ENCODE measurements around the gene KCND3.

The KCND3 gene

DNA sequence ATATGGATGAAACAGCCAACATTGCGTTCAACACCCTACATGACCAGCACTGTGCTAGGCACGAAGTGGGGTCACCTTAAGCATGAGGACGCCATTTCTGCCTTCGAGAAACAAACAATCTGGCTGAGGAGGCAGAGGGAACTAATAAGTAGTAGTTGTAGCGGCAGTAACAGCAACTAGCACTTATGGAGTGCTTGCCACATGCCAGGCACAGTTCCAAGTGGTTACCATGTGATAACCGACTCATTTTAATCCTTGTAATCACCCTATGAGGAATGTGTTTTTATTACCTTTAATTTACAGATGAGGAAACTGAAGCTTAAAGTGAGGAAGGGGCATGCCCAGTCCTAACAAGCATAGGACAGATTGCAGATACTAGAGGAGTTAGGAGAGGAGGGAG, 33.7 kb downstream of the KCND3 start:
- DNase-seq: no peak

DNA sequence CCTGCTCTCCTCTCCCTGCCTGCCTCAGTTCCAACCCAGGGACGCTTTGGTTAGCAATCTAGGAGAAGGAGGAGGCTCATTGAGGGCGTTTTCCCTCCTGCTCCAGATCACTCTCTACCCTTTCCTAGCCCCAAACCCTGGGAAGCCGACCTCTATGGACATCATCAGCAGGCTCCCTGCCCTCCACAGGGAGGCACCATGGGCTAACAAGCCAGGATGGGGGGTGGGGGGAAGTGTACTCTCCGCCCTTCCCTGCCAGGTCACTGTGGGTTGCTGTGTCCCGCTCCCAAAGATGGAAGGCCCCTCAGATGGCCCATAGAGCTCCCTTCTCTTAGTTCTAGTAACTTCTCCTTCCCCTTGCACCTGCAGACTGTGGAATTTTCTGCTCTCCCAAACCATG, 35.7 kb downstream of the KCND3 start:
- DNase-seq: no peak

DNA sequence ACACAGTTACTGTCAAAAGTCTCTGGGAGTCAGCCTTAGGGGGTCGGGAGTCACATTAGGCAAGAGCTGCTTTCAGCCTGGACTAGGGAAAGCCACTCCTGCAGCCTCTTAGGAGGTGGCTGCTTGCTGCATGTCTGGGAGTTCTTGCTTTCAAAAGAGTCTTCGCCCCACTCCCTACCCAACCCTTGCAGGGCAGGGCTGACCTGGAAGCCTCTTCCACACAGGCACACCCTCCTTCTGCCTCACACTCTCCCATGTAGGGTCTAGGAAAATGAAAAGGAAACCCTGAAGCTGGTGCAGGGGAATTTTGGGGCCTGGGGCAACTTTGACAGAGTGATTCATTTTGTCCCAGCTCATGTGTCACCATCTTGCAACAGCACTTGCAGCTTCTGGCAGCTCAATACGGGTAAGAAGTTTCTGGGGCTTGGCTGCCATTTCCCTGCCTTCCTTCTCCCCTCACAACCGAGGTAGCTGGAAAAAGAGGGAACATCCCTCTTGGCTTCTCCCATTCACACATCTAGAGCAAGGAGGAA, 37.3 kb downstream of the KCND3 start:
- DNase-seq: no peak

DNA sequence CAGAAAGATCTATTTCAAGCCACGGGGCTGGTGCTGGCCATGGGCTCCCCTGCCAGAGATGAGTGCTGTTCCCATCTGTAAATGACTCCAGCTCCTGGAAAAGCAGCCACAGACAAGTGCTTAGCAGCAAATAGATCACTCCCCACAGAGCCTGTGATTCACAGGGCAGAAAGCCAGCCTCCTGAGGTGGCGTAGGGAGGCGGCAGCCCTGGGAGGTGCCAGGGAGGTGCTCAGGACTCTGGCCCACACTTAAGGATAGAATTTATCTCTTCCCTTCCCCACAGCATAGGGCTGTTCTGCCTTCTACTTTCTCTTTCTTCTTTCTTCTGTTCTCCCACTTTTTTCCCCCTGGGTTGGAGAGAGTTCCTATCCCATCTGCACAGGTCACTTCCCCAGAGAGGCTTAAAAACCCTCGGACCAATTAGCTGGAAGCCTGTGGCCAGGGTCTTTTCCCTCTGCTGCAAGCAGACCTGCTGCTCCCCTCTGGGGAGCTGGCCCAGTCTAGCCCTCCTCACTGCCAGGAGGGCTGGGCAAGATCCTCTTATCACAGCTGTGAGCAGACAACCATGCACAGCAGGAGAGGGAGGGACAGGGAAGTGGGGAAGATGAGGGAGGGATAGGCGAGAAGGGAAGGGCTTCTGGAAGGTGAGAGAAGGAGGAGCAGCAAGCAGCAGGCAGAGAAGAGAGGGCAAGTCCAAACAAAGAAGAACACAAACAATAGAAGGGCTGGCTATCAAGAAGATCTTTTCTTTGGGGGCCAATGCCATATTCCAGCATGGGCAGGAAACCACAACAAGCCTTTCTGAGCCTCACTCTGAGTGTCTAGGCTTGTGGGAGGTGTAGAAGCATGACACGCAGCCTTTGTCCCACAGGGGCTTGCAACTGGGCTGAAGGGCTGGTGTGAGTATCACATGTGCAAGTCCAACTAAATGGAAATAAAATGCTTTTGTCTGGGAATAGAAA, 41.0 kb downstream of the KCND3 start:
- no peak for DNase-seq

DNA sequence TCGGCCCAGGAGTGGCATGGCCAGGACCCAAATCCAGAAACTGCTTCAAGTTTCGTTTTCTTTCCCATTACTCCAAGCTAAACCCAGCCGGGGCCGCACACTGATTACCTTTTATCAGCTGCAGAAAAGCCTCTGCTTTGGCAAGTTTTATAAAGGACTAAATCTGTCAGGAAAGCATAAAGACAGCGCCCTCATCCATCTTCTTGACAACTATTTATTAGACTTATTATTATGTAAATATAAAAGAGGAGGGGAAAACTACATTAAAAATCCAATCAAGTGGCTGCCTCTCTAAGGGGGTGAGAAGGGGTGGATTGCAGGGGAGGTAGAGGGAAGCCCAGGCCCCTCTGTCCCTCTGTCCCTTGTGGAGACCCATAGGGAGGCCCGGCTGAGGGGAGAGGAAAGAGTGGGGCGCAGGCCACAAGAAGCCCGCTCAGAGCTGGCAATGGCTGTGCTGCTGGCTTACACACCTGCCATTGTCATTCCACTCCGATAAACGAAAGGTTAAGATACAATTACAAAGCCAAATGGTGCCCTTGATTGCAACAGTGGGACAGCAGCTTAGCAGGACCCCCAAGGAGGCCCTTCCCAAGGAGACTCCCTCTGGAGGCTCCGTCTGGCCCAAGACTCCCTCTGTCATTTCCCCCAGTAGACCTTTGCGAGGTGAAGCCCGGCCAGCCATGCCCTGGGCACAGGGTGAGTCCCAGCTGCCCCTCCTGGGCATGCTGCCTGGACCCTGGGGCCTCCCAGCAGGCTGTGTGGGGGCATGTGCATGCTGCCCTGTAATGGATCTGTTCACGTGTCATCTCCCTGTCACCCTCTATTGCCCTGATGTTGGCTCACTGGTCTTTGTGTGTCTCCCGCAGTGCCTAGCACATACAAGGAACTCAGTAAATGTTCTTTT, 45.4 kb downstream of the KCND3 start:
- DNase-seq: no peak

DNA sequence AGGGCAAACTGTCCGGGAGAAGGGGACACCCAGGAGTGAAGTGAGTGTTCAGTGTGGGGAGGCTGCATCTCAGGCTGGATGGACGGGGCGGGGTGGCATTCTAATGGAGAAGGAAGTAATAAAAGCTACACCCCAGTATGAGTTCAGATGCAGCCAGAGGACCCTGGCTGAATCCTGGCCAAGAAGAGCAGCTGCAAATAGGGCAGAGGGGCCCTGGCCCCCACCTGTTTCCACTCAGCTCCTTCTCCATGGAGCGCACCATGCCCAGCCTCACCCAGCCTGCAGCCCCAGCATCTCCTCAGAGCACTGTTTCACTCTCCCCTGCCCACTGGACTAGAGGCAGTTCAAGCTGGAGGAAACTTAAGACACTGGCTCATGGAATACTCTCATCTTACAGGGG, 46.4 kb downstream of the KCND3 start:
- DNase-seq: no peak

DNA sequence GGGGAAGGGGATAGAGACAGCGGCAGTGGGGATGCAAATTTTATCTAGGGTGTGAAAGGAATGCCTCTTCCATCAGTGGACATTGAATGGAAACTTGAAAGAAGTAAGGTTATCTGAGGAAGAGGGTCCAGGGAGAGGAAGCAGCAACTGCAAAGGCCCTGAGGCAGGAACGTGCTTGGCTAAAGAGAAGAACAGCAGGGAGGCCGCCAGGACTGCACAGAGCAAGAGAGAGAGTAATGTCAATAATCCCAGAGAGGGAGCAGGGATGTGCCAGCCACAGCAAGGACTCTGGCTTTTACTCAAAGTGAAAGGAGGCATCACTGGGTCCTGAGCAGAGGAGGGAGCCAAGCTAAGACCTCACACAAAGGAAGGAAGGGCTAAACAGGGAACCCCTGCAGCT, 50.9 kb downstream of the KCND3 start:
- DNase-seq: no peak

DNA sequence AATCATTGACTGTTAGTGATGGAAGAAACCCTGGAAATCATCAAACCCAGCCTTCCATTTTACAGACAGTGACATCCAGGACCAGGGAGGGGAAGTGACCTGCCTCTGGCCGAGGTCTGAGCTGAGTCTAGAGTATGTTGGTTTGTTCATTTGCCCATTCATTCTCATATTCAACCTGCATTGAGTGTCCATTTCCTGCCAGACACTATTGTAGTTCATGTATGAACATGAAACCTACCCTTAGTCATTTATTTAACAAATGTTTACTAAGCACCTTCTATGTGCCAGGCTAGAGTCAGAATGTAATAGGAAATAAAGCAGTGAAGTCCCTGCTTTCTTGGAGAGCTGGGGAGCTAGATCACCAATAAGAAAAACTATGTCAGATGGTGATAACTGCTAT, 51.3 kb downstream of the KCND3 start:
- DNase-seq: no peak

DNA sequence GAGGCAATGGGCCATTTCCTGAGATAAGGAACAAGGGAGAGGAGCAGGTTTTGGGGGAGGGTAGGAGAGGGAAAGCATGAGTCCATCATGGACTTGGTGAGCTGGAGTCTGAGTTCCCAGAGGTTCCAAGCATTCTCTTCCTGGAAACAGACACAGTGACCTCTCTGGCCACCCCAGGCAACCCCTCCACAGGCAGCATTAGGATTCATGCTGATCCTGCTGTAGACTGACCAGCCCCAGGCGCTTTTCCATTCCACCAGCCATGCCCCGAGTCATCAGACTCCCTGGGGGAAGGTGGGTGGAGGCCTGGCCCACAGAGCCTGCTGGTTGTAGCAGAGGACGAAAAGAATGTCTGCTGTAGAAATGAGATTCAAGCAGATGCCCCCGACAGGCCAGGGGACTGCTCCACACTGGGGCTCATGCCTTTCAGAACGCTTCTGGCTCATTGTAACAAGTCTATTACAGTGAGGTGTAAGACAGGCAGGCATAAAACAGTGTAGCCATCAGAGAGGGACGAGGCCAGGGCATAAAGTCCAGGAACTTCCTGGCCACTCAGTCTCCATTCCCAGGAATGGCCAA, 52.2 kb downstream of the KCND3 start:
- no peak for DNase-seq

DNA sequence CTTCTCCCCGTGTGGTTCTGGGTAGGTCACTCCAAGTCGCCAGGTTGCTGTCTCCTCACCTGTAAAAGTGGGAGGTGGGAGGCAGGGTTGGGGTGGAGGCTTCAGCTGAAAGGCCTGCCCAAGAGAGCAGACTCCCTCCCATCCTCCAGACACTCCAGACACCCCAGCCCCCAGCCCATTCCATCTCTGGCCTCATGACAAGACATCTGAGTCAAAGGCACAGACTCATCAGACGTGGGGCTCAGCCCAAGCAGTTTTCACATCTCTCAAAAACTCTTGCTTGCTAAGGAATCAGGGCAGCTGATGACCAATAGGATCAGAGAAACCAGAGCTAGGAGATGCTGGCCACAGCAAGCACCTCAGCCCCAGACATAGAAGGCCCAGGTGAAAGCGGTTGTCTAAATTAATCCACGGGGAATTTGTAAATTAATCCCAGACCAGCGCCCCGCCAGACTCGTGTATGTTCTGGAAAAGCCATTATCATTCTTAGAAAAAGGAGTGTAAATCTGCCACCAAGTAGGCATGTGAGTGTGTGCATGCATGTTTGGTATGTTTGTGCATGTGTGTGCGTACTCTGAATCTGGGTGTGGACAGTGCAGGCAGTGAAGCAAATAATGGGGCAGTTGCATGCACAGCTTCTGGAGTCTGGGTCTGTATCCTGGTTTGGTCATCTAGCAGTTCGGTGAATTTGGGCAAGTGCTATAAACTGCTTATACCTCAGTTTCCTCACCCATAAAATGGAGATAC, 55.2 kb downstream of the KCND3 start:
- no peak for DNase-seq

DNA sequence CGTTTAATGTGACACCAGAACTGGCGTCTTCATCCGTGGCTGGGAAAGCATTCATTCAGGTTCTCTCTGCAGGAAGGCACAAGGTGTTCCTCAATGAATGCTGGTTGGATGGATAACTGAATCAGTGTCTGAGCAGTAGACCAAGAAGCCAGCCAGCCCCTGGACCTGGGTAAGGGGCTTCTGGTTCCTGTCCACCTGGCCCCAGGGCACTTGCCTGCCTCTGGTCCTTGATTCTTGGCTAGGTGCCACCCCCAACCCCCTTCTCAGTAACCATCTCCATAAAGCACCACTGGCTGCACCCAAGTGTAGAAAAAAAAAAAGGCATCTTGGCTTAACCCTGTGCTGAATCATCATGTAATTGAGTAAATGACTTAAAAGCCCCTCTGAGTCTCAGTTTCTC, 59.1 kb downstream of the KCND3 start:
- DNase-seq: no peak

DNA sequence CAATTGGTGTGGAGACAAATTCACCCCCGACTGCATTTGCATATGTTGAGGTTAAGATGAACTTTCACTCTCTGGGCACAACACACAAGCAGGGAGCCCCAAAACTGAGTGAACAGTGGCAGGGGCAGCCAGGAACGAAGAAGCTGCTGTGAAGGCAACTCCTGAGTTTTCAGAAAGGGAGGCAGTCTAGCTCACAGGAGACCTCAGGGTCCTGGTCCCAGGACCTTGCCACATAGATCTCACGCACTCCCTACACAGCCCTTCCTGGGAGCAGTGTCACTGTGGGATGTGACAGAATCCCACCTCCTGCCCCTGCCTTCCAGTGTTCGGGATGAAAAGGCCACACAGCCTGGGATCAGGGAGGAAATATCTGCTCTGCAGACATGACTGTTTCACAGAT, 60.9 kb downstream of the KCND3 start:
- DNase-seq: no peak

DNA sequence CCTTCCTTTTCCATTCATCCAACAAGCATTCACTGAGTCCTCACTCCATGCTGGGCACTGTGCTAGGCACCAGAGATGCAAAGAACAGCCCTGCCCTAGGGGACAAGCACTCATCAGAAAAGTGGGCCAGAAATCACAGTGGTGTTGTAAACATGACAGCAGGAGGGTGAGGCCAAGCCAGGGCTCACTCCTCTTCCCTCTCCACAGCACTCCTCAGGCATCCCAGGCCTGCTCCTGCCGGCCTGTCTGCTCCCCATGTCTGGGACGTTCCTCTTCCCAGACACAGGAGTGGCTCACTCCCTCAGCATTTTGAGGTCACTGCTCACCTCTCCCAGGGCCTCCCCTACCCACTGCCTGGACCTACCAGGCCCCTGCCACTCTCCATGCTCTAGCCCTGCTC, 61.8 kb downstream of the KCND3 start:
- DNase-seq: no peak

DNA sequence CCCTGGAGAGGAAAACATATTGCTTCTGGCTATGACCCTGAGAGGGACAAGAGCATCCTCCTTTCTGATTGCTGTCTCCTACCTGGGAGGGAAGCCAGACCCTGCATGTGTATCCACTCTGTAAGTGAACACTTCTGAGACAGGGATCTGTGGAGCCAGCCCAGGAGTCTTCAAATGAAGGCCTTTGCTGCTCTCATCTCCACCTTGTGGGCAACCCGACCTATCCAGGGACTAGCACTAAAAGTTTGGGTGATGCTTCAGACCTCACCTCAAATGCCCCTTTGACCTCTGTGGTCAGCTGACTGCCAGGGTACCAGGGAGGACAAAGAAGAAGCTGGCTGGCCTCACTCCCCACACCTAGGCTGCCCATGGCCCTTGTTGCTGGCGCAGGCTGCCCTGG, 64.7 kb downstream of the KCND3 start:
- DNase-seq: no peak

DNA sequence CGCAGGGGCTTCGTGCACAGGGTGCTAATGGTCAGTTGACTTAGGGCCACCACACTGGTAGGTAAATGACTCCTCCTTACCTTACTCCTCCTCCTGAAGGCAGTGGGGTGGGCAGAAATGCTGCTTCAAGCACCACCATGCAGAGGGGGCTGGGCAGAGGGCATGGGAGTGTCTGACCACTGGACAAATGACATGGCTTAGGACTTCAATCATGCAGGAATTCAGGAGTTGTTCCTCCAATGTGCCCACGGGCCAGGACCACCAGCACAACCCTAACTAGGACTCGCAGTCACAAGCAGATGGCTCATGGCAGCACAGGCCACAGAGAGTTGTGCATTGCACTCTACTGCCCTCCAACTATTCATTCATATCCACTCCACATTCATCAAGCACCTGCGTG, 65.7 kb downstream of the KCND3 start:
- DNase-seq: no peak

DNA sequence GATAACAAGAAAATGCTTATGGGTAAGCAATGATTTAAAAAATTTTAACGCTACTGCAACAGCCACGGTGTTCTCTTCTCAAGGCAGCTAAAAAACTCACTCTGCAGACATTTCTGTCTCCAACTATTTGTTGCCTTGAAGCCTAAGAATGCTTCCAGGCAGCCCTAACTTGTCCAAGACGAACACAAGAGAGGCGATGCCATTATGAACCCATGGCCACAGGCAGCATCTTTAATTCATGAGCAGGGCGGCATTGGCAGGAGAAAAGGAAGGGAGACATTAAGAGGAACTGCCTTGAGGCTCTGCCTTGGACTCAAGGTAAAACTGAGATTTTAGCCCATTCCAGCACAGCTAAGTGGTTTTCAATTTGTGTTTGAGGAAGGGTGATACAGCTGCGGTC, 67.5 kb downstream of the KCND3 start:
- DNase-seq: no peak

DNA sequence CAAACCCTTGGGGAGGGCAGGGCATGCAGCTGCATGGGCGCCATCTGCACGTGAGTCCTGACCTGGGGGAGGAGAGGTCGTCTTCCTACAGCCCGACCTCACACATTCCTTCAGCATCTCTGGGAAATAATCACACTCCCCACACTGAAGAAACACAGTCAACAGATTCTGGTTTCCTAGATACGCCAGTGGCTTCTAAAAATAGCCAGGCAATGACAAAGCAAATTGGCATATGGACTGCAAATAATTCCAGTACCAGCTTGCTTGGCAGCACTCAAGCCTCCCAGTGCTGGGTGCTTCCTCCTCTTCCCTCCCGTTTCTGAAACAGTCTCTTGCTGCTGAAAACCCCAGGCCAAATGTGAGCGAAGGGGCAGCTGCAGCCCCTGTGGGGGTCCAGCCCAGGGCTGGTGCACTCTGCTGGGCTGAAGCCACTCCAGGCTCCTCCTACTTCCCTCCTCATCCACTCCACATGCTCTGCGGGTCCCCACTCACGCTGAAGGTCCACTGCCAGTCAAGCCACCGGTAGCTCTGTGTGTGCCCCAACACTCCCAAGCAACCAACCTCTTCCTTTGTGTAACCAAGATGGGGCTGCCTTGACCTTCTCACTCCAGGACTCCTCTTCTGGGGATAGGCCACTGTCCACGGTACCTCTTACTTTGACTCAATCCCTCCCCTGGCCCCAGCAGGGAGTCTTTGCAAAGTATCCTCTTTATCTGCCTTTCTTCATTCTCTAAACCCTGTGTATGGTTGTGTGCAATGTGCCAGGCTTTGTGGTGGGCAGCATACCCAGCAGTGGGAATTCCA, 69.0 kb downstream of the KCND3 start:
- no peak for DNase-seq

DNA sequence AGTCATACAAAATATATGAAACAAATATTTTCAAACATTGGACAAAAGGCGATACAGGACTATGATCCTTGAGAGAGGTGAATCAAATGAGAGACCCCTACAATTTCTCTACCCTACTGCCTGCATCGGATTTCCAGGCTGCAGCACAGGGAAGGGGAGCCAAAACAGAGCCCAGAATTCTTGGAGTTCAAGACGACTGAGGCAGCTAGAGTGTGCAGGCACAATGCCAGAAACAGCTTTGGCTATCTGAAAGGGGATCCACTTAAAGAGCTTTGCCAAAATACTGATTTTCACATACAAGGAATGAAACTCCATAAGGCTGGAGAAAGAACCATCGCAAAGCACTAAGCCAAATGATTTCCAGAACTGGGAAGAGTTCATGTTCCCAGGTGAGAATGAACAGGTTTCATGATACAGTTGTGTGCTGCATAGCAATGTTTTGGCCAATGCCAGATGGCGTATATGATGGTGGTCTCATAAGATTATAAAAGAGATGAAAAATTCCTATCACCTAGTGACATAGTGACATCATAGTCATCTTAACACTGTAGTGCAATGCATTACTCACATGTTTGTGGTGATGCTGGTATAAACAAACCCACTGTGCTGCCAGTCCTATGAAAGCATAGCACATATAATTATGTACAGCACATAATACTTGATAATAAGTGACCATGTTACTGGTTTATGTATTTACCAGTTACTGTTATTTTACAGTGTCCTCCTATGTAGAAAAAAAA, 77.5 kb downstream of the KCND3 start:
- no peak for DNase-seq

DNA sequence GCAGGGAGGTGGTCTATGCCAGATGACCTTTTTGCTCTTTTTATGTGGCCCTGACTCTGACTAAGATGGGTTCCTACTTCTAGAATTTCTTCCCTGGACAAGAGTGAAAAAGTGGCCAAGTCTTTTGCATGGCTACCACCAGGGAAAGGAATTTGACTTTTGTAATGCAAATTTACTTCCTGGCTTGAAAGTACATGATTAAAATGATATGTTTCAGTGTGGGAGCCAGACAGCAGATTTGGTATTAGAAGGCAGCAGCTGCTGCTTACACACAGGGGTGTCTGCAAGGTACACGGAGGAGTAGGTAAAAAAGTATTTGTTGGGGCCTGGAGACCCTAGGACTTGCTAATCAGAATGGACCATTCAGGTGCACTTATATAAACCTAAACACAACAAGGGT, 78.4 kb downstream of the KCND3 start:
- DNase-seq: no peak

DNA sequence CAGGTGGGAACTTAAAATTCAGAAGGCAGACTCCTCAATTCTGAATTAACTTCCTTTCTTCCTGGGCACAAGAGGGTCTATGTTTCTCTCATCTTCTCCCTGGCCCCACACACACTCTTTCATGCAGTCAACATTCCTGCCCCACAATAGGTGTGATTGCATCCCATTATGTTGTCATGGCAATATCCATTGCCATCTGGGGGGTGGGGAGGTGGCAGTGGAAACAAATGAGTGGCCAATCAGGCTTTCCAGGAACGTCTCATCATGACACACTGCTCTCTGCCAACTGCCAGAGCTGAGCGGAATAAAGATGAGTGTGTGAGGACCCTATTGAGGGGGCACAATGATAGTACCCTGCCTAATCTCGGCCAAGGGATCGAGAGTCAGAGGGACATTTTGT, 80.4 kb downstream of the KCND3 start:
- no peak for DNase-seq
